H1 (cell line): ENCODE data around the gene XCL1. TPM values are rescaled to one million over a fixed set of nuclear protein-coding genes. Genes with fewer than 3 reads are reported as not detected.

Experiments
- CTCF ChIA-PET: fragments of 300-600 bp; sonication (Branson Sonifier 250); formaldehyde crosslinking; loops from one replicate; lab custom pipeline; 2021; ENCODE audit not compliant: partially characterized antibody; lab: Charles Lee
- POLR2A ChIA-PET: fragments of 300-600 bp; sonication (Branson Sonifier 250); formaldehyde crosslinking; loops from one replicate; lab custom pipeline; 2021; ENCODE audit warnings: inconsistent platforms; ENCODE audit not compliant: partially characterized antibody; lab: Charles Lee
- DNase-seq, 2 experiments: peaks; one replicate each; pipeline versions ENCODE4 v3.0.0 to v3.0.0-alpha.2; 2010 to 2022; ENCODE audit warnings: low spot score in 2 of 2, low read depth in 1 of 2, mixed read lengths in 1 of 2
- FAIRE-seq: peaks from 2 replicates; lab custom pipeline; 2011; peaks lifted over from hg19 to GRCh38; lab: Jason Lieb, UNC
- H2AFZ ChIP-seq: 2 replicates; pipeline ENCODE4 v1.8.1; 2012; ENCODE audit warnings: low read length, inconsistent platforms
- H2AK5ac ChIP-seq: 2 replicates; pipeline ENCODE4 v1.6.1; 2013; ENCODE audit warnings: low read depth, low read length
- H2BK120ac ChIP-seq: replicated peaks from 2 replicates; pipeline ENCODE3; 2013; ENCODE audit warnings: low read depth, low read length, inconsistent platforms
- H2BK12ac ChIP-seq: 2 replicates; pipeline ENCODE4 v1.6.1; 2013; ENCODE audit warnings: low read depth, low read length
- H2BK15ac ChIP-seq: 2 replicates; pipeline ENCODE4 v1.6.1; 2013; ENCODE audit warnings: low read length
- H2BK20ac ChIP-seq: 2 replicates; pipeline ENCODE4 v1.6.1; 2013; ENCODE audit warnings: low read length
- H2BK5ac ChIP-seq: 2 replicates; pipeline ENCODE4 v1.6.1; 2013; ENCODE audit warnings: low read depth, low read length
- H3K14ac ChIP-seq: 2 replicates; pipeline ENCODE4 v1.6.1; 2013; ENCODE audit warnings: inconsistent platforms; ENCODE audit not compliant: insufficient read length
- H3K18ac ChIP-seq: 2 replicates; pipeline ENCODE4 v1.6.1; 2013; ENCODE audit warnings: low read length; ENCODE audit errors: extremely low read depth
- H3K23ac ChIP-seq: 2 replicates; pipeline ENCODE4 v1.6.1; 2013; ENCODE audit warnings: inconsistent platforms; ENCODE audit not compliant: insufficient read length
- H3K23me2 ChIP-seq: 2 replicates; pipeline ENCODE4 v1.6.1; 2013; ENCODE audit warnings: low read depth, low read length
- H3K27ac ChIP-seq: 2 replicates; pipeline ENCODE4 v1.6.1; 2011; ENCODE audit warnings: low read depth, low read length, inconsistent platforms
- H3K27me3 ChIP-seq, 4 experiments: replicated peaks in 1 of 4; 1 replicate in 1 of 4; 2 replicates in 3 of 4; pipeline versions ENCODE4 v1.6.1 to v1.8.1; 2011 to 2013; ENCODE audit warnings: low read length in 3 of 4, mild to moderate bottlenecking in 3 of 4, inconsistent platforms in 2 of 4, mixed read lengths in 2 of 4, moderate library complexity in 1 of 4; ENCODE audit not compliant: control insufficient read depth in 3 of 4, insufficient read depth in 3 of 4; ENCODE audit errors: extremely low read depth in 1 of 4
- H3K36me3 ChIP-seq, 4 experiments: 2 replicates each; pipeline versions ENCODE4 v1.6.1 to v1.8.1; 2011 to 2013; ENCODE audit warnings: mild to moderate bottlenecking in 4 of 4, low read length in 3 of 4, moderate library complexity in 2 of 4, control low read depth in 1 of 4, inconsistent platforms in 1 of 4; ENCODE audit not compliant: insufficient read depth in 4 of 4, control insufficient read depth in 2 of 4
- H3K4ac ChIP-seq: replicated peaks from 2 replicates; pipeline ENCODE3; 2013; ENCODE audit warnings: low read length, low read depth, mixed read lengths, inconsistent platforms; ENCODE audit not compliant: insufficient read length
- H3K4me1 ChIP-seq, 4 experiments: replicated peaks in 1 of 4; 1 replicate in 1 of 4; 2 replicates in 3 of 4; pipeline versions ENCODE4 v1.6.1 to v1.8.1; 2011 to 2013; ENCODE audit warnings: low read length in 3 of 4, inconsistent platforms in 2 of 4, mixed read lengths in 1 of 4; ENCODE audit not compliant: insufficient read depth in 4 of 4, control insufficient read depth in 3 of 4
- H3K4me2 ChIP-seq, 2 experiments: 2 replicates each; pipeline versions ENCODE4 v1.6.1 to v1.8.1; 2011 to 2013; ENCODE audit warnings: low read depth in 2 of 2, low read length in 2 of 2, control low read depth in 1 of 2, inconsistent platforms in 1 of 2, mild to moderate bottlenecking in 1 of 2; ENCODE audit not compliant: insufficient read depth in 1 of 2
- H3K4me3 ChIP-seq, 4 experiments: fragments of 200-600, 300-600 bp in 1 of 4; sonication (generic), shearing (Covaris generic), sonication (Bioruptor Twin) in 1 of 4; 2 replicates each; pipeline versions ENCODE4 v1.5.1 to v1.8.1; 2011 to 2016; ENCODE audit warnings: low read length in 4 of 4, low read depth in 3 of 4, control low read depth in 2 of 4, inconsistent platforms in 2 of 4, mild to moderate bottlenecking in 2 of 4, mixed read lengths in 1 of 4, moderate library complexity in 1 of 4; ENCODE audit not compliant: insufficient read depth in 2 of 4; ENCODE audit errors: extremely low read depth in 1 of 4
- H3K56ac ChIP-seq: replicated peaks from 2 replicates; pipeline ENCODE3; 2013; ENCODE audit warnings: low read depth, mild to moderate bottlenecking, mixed read lengths, low read length, inconsistent platforms; ENCODE audit not compliant: insufficient read length
- H3K79me1 ChIP-seq: 2 replicates; pipeline ENCODE4 v1.6.1; 2013; ENCODE audit warnings: low read depth, low read length, control low read depth
- H3K79me2 ChIP-seq, 2 experiments: 2 replicates each; pipeline versions ENCODE4 v1.6.1 to v1.8.1; 2012 to 2013; ENCODE audit warnings: low read length in 2 of 2, mild to moderate bottlenecking in 2 of 2, inconsistent platforms in 1 of 2; ENCODE audit not compliant: insufficient read depth in 2 of 2, control insufficient read depth in 1 of 2
- H3K9ac ChIP-seq, 4 experiments: replicated peaks in 1 of 4; 1 replicate in 1 of 4; 2 replicates in 3 of 4; pipeline versions ENCODE4 v1.6.1 to v1.8.1; 2011 to 2013; ENCODE audit warnings: low read depth in 3 of 4, low read length in 3 of 4, control low read depth in 2 of 4, mild to moderate bottlenecking in 2 of 4, moderate library complexity in 2 of 4, inconsistent platforms in 1 of 4; ENCODE audit errors: extremely low read depth in 1 of 4
- H3K9me3 ChIP-seq, 2 experiments: 2 replicates each; pipeline versions ENCODE4 v1.6.1 to v1.8.1; 2012 to 2013; ENCODE audit warnings: mild to moderate bottlenecking in 2 of 2, moderate library complexity in 2 of 2, control low read depth in 1 of 2, inconsistent platforms in 1 of 2, low read depth in 1 of 2, low read length in 1 of 2, mixed read lengths in 1 of 2; ENCODE audit not compliant: insufficient read depth in 2 of 2
- H4K20me1 ChIP-seq, 2 experiments: replicated peaks in 1 of 2; 2 replicates each; pipeline versions ENCODE3 to v1.8.1; 2011 to 2013; ENCODE audit warnings: inconsistent platforms in 2 of 2, low read length in 2 of 2, mild to moderate bottlenecking in 1 of 2; ENCODE audit not compliant: insufficient read depth in 2 of 2, control insufficient read depth in 1 of 2
- H4K5ac ChIP-seq: 2 replicates; pipeline ENCODE4 v1.6.1; 2013; ENCODE audit warnings: low read length, low read depth, mixed read lengths, inconsistent platforms; ENCODE audit not compliant: insufficient read length
- H4K8ac ChIP-seq: 2 replicates; pipeline ENCODE4 v1.8.0; 2013; ENCODE audit warnings: mild to moderate bottlenecking, moderate library complexity, low read length, inconsistent platforms; ENCODE audit not compliant: insufficient read depth; ENCODE audit errors: extremely low read depth
- H4K91ac ChIP-seq: replicated peaks from 2 replicates; pipeline ENCODE3; 2013; ENCODE audit warnings: low read length, mixed read lengths, inconsistent platforms; ENCODE audit not compliant: insufficient read length
- CHD1 ChIP-seq: IDR thresholded peaks from 2 replicates; pipeline ENCODE4 v1.6.1; 2012; ENCODE audit warnings: low read depth, low read length, improper control_type of control experiment
- CHD2 ChIP-seq: IDR thresholded peaks from 2 replicates; pipeline ENCODE4 v1.6.1; 2012; ENCODE audit warnings: low read length, improper control_type of control experiment
- JUN ChIP-seq: IDR thresholded peaks from 2 replicates; pipeline ENCODE4 v1.6.1; 2011; ENCODE audit warnings: low read depth, mild to moderate bottlenecking, improper control_type of control experiment, low read length
- SUZ12 ChIP-seq: fragments of 200-600 bp; sonication (generic); IDR thresholded peaks from 2 replicates; pipeline ENCODE4 v1.6.1; 2012; ENCODE audit warnings: mild to moderate bottlenecking, inconsistent platforms, low read length, moderate library complexity, mixed read lengths
- TCF12 ChIP-seq: IDR thresholded peaks from 2 replicates; pipeline ENCODE4 v1.6.1; 2011; ENCODE audit warnings: low read depth, mild to moderate bottlenecking, low read length
- WGBS, 2 experiments: shearing (Covaris generic) in 1 of 2; methylation state at CpG; one replicate each; pipeline versions ENCODE4 v1.1.6 to v1.1.7; 2013 to 2015; ENCODE audit warnings: low lambda C conversion rate in 2 of 2, mixed read lengths in 2 of 2, inconsistent platforms in 1 of 2, low coverage in 1 of 2, missing lambda C conversion rate in 1 of 2; ENCODE audit not compliant: insufficient replicate concordance in 2 of 2, insufficient coverage in 1 of 2, insufficient read length in 1 of 2; ENCODE audit errors: extremely low coverage in 1 of 2, missing lambda C conversion rate in 1 of 2; 5-methylcytosine and 5-hydroxymethylcytosine counted together
- polyA plus RNA-seq, 7 experiments: library from polyadenylated mRNA; depleted of rRNA in 3 of 7; stranded (reverse) in 5 of 7; unstranded in 2 of 7; fragments of >200 nt in 5 of 7; fragments of 200-250 nt in 2 of 7; gene quantifications; 1 replicate in 5 of 7; 2 replicates in 1 of 7; 4 replicates in 1 of 7; pipeline versions ENCODE4 v1.2.1 to v1.2.3, GENCODE V29; 2011 to 2013; ENCODE audit warnings: missing spikeins in 2 of 7, mixed read lengths in 2 of 7
- total RNA-seq: library from RNA; stranded (reverse); fragmentation: NEBNext Ultra II Directional; extraction: Animal tissue kit (Norgen Biotek cat#: 25700); gene quantifications from 2 replicates; pipeline ENCODE4 v1.2.1, GENCODE V29; 2021

Gene XCL1
- total and polyA plus RNA-seq, 2 of the 8 experiments (the other 6 are each of a cell fraction or from before 2014, with no cell fraction given), result 0.39 to 0.63 TPM

- Histone ChIP-seq H4K8ac (no peak overlapping the region), H2BK120ac (no peak overlapping the region), H2AK5ac (no peak overlapping the region), H4K5ac (no peak overlapping the region), H3K79me1 (no peaks in the 10 kb centered on the region), H2BK20ac (no peak overlapping the region), H3K4ac (no peak overlapping the region), H3K14ac (no peak overlapping the region), H3K4me3 (no peak overlapping the region), H3K36me3 (no peaks in the 10 kb centered on the region), H3K23ac (no peak overlapping the region), H2AFZ (no peak overlapping the region), H3K4me2 (no peak overlapping the region), H4K20me1 (no peaks in the 10 kb centered on the region), H2BK5ac (no peak overlapping the region), H3K56ac (no peak overlapping the region), H2BK15ac (no peak overlapping the region), H4K91ac (no peak overlapping the region), H3K18ac (no peak overlapping the region), H2BK12ac (no peak overlapping the region), H3K27ac (no peak overlapping the region), H3K9me3 (no peaks in the 10 kb centered on the region), H3K23me2 (no peaks in the 10 kb centered on the region), H3K27me3 (no peaks in the 10 kb centered on the region), H3K4me1 (no peaks in the 10 kb centered on the region), H3K79me2 (no peaks in the 10 kb centered on the region), H3K9ac (no peak overlapping the region)
- WGBS, 2 experiments, result 88% methylated on average over 2 of the region's 2 CpGs; no CpG with 5 or more reads in 1 of the 2 experiments
- no peak for DNase-seq
- POLR2A ChIA-PET, result no interaction called here
- TF ChIP-seq CHD2 (no peak), SUZ12 (no peak), TCF12 (no peak), JUN (no peak), CHD1 (no peak)
- CTCF ChIA-PET, result no interaction called here
- no peak for FAIRE-seq
Measured at GRCh38 chr1:168531615-168532345, 44.6 kb upstream of the XCL1 start.
